ENCODE results near the gene KLF6.

Gene KLF6

GRCh38 chr10:3774814-3775695 is 10.0 kb downstream of the KLF6 start:
- Histone ChIP-seq H3K36me3 (peaks cover 61% of the 10 kb centered on the region), H3K4me1 (ENCODE audit: control insufficient read depth in 1 of 2, insufficient read depth in 1 of 2, low read depth in 1 of 2, low read length in 1 of 2) (peaks cover 91 to 92% of the 10 kb centered on the region in 2 experiments), H3K27ac (peak overlapping the region; percentile 95), H3K27me3 (no peaks in the 10 kb centered on the region), H3K4me3 (ENCODE audit: low read depth in 1 of 2, low read length in 1 of 2) (peak overlapping the region; percentile 45 to 93), H3K9me3 (no peaks in the 10 kb centered on the region)
- TF ChIP-seq, protein P1, sequence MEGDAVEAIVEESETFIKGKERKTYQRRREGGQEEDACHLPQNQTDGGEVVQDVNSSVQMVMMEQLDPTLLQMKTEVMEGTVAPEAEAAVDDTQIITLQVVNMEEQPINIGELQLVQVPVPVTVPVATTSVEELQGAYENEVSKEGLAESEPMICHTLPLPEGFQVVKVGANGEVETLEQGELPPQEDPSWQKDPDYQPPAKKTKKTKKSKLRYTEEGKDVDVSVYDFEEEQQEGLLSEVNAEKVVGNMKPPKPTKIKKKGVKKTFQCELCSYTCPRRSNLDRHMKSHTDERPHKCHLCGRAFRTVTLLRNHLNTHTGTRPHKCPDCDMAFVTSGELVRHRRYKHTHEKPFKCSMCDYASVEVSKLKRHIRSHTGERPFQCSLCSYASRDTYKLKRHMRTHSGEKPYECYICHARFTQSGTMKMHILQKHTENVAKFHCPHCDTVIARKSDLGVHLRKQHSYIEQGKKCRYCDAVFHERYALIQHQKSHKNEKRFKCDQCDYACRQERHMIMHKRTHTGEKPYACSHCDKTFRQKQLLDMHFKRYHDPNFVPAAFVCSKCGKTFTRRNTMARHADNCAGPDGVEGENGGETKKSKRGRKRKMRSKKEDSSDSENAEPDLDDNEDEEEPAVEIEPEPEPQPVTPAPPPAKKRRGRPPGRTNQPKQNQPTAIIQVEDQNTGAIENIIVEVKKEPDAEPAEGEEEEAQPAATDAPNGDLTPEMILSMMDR (IDR thresholded peaks at IDR 0.05), result no peak

- H3K36me3 ChIP-seq, result peaks cover 52% of the 10 kb centered on the region
- no peaks in the 10 kb centered on the region for H3K27me3 ChIP-seq
- peak overlapping the region; percentile 95 for H3K27ac ChIP-seq
- TF ChIP-seq, protein P1 (IDR thresholded peaks at IDR 0.05), result no peak
- peaks cover 91 to 92% of the 10 kb centered on the region in 2 experiments for H3K4me1 ChIP-seq (ENCODE audit: control insufficient read depth in 1 of 2, insufficient read depth in 1 of 2, low read depth in 1 of 2, low read length in 1 of 2)
- no peaks in the 10 kb centered on the region for H3K9me3 ChIP-seq
- no peak overlapping the region for H3K4me3 ChIP-seq (ENCODE audit: low read depth in 1 of 2, low read length in 1 of 2)
Measured at GRCh38 chr10:3774018-3774813, 10.8 kb downstream of the KLF6 start.

DNA sequence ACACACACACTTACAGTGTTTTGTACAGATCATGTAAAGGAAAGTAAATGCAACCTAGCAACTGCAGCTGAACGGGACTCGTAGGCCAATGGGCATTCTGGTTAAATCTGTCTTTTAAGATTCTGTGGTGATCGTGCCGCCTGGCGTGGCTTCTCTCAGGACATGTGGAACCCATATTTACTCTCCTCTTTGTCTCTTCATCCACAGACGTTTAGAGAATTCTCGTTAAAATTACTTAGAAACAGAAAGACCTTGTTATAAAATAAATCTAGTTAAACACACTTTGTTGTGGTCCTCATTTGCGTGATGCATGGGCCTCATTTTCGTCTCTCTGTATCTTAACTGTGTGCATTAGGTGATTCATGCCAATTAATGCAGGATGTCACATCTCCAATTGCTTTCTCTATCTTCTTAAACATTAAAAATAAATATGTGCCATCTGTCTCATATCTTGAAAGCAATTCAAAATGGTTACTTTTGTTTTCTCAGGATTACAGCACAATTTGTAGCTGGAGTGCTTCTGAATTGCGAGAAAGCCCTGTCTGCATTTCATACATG is 11.5 kb downstream of the KLF6 start:
- H3K27ac ChIP-seq, result peak overlapping the region; percentile 95
- H3K27me3 ChIP-seq, result no peaks in the 10 kb centered on the region
- H3K9me3 ChIP-seq, result no peaks in the 10 kb centered on the region
- no peak overlapping the region for H3K4me3 ChIP-seq (ENCODE audit: low read depth in 1 of 2, low read length in 1 of 2)
- H3K4me1 ChIP-seq (ENCODE audit: control insufficient read depth in 1 of 2, insufficient read depth in 1 of 2, low read depth in 1 of 2, low read length in 1 of 2), result peaks cover 91 to 92% of the 10 kb centered on the region in 2 experiments
- TF ChIP-seq, protein P1 (IDR thresholded peaks at IDR 0.05), result no peak
- peaks cover 46% of the 10 kb centered on the region for H3K36me3 ChIP-seq

DNA sequence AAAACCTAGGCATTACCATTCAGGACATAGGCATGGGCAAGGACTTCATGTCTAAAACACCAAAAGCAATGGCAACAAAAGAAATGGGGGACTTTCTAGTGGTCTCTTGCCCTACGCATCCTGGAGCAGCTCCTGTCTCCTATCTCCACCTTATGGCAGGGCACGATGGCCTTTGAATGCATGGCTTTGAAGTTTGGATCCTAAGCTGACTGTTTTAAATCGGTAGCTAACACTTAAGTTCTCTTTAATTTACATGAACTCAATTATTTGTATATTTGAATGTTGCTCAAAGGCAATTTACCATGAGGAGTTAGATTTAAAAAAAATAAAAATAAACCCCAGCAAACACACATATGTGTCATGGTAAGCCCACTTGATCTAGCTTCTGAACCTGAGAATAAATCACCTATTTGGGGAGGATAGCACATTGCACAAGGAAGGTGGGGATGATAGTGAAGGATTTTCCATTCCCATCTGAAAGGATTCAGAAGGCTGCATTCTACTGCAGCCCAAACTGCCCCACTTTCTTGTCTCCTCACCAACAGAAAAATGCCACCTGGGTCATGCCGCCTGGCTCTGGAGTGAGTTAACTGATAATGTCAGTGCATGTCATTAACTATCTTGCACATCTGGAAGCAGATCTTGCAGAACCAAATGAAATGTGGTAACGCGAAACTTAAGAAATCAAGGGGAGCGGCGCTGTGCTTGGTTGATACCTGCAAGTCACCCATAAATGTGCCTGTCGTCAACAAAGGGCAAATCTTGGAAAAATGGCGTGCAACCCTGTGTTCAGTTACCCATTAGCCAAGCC is 12.4 kb downstream of the KLF6 start:
- no peaks in the 10 kb centered on the region for H3K27me3 ChIP-seq
- TF ChIP-seq, protein P1 (IDR thresholded peaks at IDR 0.05), result no peak
- no peaks in the 10 kb centered on the region for H3K9me3 ChIP-seq
- peak overlapping the region; percentile 95 for H3K27ac ChIP-seq
- peak overlapping the region; percentile 12 to 28 for H3K4me3 ChIP-seq (ENCODE audit: low read depth in 1 of 2, low read length in 1 of 2)
- peaks cover 36% of the 10 kb centered on the region for H3K36me3 ChIP-seq
- peaks cover 91 to 92% of the 10 kb centered on the region in 2 experiments for H3K4me1 ChIP-seq (ENCODE audit: control insufficient read depth in 1 of 2, insufficient read depth in 1 of 2, low read depth in 1 of 2, low read length in 1 of 2)

GRCh38 chr10:3770611-3771110 is 14.3 kb downstream of the KLF6 start:
- TF ChIP-seq, protein P1 (IDR thresholded peaks at IDR 0.05), result no peak
- Histone ChIP-seq H3K27ac (peak overlapping the region; percentile 90), H3K4me1 (ENCODE audit: control insufficient read depth in 1 of 2, insufficient read depth in 1 of 2, low read depth in 1 of 2, low read length in 1 of 2) (peaks cover 91 to 93% of the 10 kb centered on the region in 2 experiments), H3K36me3 (peaks cover 19% of the 10 kb centered on the region), H3K27me3 (no peaks in the 10 kb centered on the region), H3K9me3 (no peaks in the 10 kb centered on the region), H3K4me3 (ENCODE audit: low read depth in 1 of 2, low read length in 1 of 2) (peak overlapping the region; percentile 8 to 44)
